Suprapubic skin (tissue), 4 donors: ENCODE data around the gene ATXN7L1. TPM values are rescaled to one million over a fixed set of nuclear protein-coding genes. Genes with fewer than 3 reads are reported as not detected.
A peak's percentile ranks its signal among the peaks of the same experiment; 100 is the strongest.

Experiments used
- DNase-seq, 2 donors: peaks; one replicate each; pipeline ENCODE4 v3.0.0-alpha.2; 2019; ENCODE audit warnings: low spot score in 2 of 2
- H3K27ac ChIP-seq: fragments of 200-600 bp; sonication (generic); one replicate; pipeline ENCODE4 v1.5.1; 2019
- H3K27me3 ChIP-seq: fragments of 200-600 bp; sonication (generic); one replicate; pipeline ENCODE4 v1.5.1; 2019
- H3K36me3 ChIP-seq: fragments of 200-600 bp; sonication (generic); one replicate; pipeline ENCODE4 v1.5.1; 2019
- H3K4me1 ChIP-seq: fragments of 200-600 bp; sonication (generic); one replicate; pipeline ENCODE4 v1.5.1; 2019
- H3K4me3 ChIP-seq: fragments of 200-600 bp; sonication (generic); one replicate; pipeline ENCODE4 v1.5.1; 2019; ENCODE audit warnings: mild to moderate bottlenecking
- H3K9me3 ChIP-seq: fragments of 200-600 bp; sonication (generic); one replicate; pipeline ENCODE4 v1.5.1; 2019
- CTCF ChIP-seq, 2 donors: fragments of 200-600 bp in 1 of 2; fragments of 450-650 bp in 1 of 2; sonication (generic) in 1 of 2; IDR thresholded peaks; one replicate each; pipeline ENCODE4 v1.5.1; 2016 to 2019; ENCODE audit warnings: antibody characterized with exemption in 2 of 2, mild to moderate bottlenecking in 1 of 2, moderate library complexity in 1 of 2
- EP300 ChIP-seq: sonication (generic); formaldehyde crosslinking; IDR thresholded peaks from one replicate; pipeline ENCODE4 v1.6.1; 2017; ENCODE audit warnings: antibody characterized with exemption
- POLR2A ChIP-seq, 2 donors: fragments of 450-650 bp; IDR thresholded peaks; one replicate each; pipeline ENCODE4 v1.6.1; 2017; ENCODE audit warnings: antibody characterized with exemption in 2 of 2, mild to moderate bottlenecking in 2 of 2, moderate library complexity in 2 of 2
- POLR2AphosphoS5 ChIP-seq, 3 donors: sonication (generic); formaldehyde crosslinking; IDR thresholded peaks; one replicate each; pipeline ENCODE4 v1.6.1; 2017; ENCODE audit warnings: antibody characterized with exemption in 3 of 3
- WGBS: methylation state at CpG from one replicate; pipeline ENCODE4 v1.1.5; 2018; 5-methylcytosine and 5-hydroxymethylcytosine counted together
- total RNA-seq, 4 donors: library from RNA; depleted of rRNA; stranded (reverse); fragments of >200 nt; gene quantifications; one replicate each; pipeline ENCODE4 v1.1.0, GENCODE V29; 2016

ATXN7L1 gene
- total RNA-seq, 4 donors from 2014 or later: 14.8 to 35.6 (median 17.3) TPM

- H3K27ac ChIP-seq: no peak overlapping the region
- TF ChIP-seq POLR2A (IDR thresholded peaks at IDR 0.05) (no peak), CTCF (IDR thresholded peaks at IDR 0.05) (no peak), POLR2AphosphoS5 (IDR thresholded peaks at IDR 0.05) (no peak), EP300 (no peak)
- H3K4me3 ChIP-seq: no peak overlapping the region
- 88% methylated on average over 6 of the region's 6 CpGs for WGBS
- H3K27me3 ChIP-seq: no peaks in the 10 kb centered on the region
- peaks cover 37% of the 10 kb centered on the region for H3K4me1 ChIP-seq
- no peak for DNase-seq
- no peaks in the 10 kb centered on the region for H3K36me3 ChIP-seq
- H3K9me3 ChIP-seq: no peaks in the 10 kb centered on the region
These were observed 222.9 kb downstream of the ATXN7L1 start for GRCh38 chr7:105653441-105654005.

- Histone ChIP-seq H3K4me1 (peaks cover 39% of the 10 kb centered on the region), H3K27me3 (no peaks in the 10 kb centered on the region), H3K9me3 (no peaks in the 10 kb centered on the region), H3K27ac (no peak overlapping the region), H3K4me3 (no peak overlapping the region), H3K36me3 (peaks cover 3% of the 10 kb centered on the region)
- no peak for TF ChIP-seq EP300
- TF ChIP-seq CTCF (IDR thresholded peaks at IDR 0.05): peak; percentile 61 to 86
- TF ChIP-seq POLR2A (IDR thresholded peaks at IDR 0.05): no peak
- peak; percentile 85 to 90 for DNase-seq
- 30% methylated on average over 8 of the region's 8 CpGs for WGBS
These were observed 223.9 kb downstream of the ATXN7L1 start for GRCh38 chr7:105652359-105652993.

GRCh38 chr7:105651798-105652197 is 224.6 kb downstream of the ATXN7L1 start:
- H3K36me3 ChIP-seq: peaks cover 5% of the 10 kb centered on the region
- 96% methylated on average over 1 of the region's 2 CpGs for WGBS
- no peak overlapping the region for H3K4me3 ChIP-seq
- H3K27ac ChIP-seq: no peak overlapping the region
- TF ChIP-seq POLR2AphosphoS5 (IDR thresholded peaks at IDR 0.05): no peak
- TF ChIP-seq POLR2A (IDR thresholded peaks at IDR 0.05): no peak
- no peak for TF ChIP-seq EP300
- peaks cover 39% of the 10 kb centered on the region for H3K4me1 ChIP-seq
- no peaks in the 10 kb centered on the region for H3K27me3 ChIP-seq
- DNase-seq: no peak
- H3K9me3 ChIP-seq: no peaks in the 10 kb centered on the region

GRCh38 chr7:105650382-105650970 is 225.9 kb downstream of the ATXN7L1 start:
- Histone ChIP-seq H3K27me3 (no peaks in the 10 kb centered on the region), H3K27ac (no peak overlapping the region), H3K9me3 (no peaks in the 10 kb centered on the region), H3K4me3 (no peak overlapping the region), H3K36me3 (peaks cover 5% of the 10 kb centered on the region), H3K4me1 (peaks cover 38% of the 10 kb centered on the region)
- DNase-seq: no peak
- TF ChIP-seq CTCF (IDR thresholded peaks at IDR 0.05): no peak
- TF ChIP-seq POLR2A (IDR thresholded peaks at IDR 0.05): no peak
- no peak for TF ChIP-seq POLR2AphosphoS5 (IDR thresholded peaks at IDR 0.05)
- no peak for TF ChIP-seq EP300
- 95% methylated on average over 2 of the region's 2 CpGs for WGBS

- H3K27me3 ChIP-seq: no peaks in the 10 kb centered on the region
- no peaks in the 10 kb centered on the region for H3K9me3 ChIP-seq
These were observed 226.5 kb downstream of the ATXN7L1 start for GRCh38 chr7:105649727-105650381.

More at GRCh38 chr7:105649727-105650381, 226.5 kb downstream of the ATXN7L1 start:
- Histone ChIP-seq H3K36me3 (peaks cover 5% of the 10 kb centered on the region), H3K4me3 (no peak overlapping the region), H3K27ac (no peak overlapping the region), H3K4me1 (peaks cover 34% of the 10 kb centered on the region)
- 48% methylated on average over 4 of the region's 4 CpGs for WGBS
- TF ChIP-seq POLR2AphosphoS5 (IDR thresholded peaks at IDR 0.05) (no peak), POLR2A (IDR thresholded peaks at IDR 0.05) (no peak), CTCF (IDR thresholded peaks at IDR 0.05) (no peak), EP300 (no peak)
- no peak for DNase-seq
